SKM-1 treated with dmso at 0.1 percent for 144 hours (cell line): ENCODE data around the gene CNFN.
"Not testable (repeated sequence)": the region's sequence is repeated elsewhere in the genome, so short reads cannot be mapped to it uniquely, and the experiment has no call there.

Experiments used
- DNase-seq: peaks from one replicate; lab custom pipeline; 2025; ENCODE audit not compliant: unreplicated experiment; lab: John Stamatoyannopoulos, UW

CNFN gene

DNA sequence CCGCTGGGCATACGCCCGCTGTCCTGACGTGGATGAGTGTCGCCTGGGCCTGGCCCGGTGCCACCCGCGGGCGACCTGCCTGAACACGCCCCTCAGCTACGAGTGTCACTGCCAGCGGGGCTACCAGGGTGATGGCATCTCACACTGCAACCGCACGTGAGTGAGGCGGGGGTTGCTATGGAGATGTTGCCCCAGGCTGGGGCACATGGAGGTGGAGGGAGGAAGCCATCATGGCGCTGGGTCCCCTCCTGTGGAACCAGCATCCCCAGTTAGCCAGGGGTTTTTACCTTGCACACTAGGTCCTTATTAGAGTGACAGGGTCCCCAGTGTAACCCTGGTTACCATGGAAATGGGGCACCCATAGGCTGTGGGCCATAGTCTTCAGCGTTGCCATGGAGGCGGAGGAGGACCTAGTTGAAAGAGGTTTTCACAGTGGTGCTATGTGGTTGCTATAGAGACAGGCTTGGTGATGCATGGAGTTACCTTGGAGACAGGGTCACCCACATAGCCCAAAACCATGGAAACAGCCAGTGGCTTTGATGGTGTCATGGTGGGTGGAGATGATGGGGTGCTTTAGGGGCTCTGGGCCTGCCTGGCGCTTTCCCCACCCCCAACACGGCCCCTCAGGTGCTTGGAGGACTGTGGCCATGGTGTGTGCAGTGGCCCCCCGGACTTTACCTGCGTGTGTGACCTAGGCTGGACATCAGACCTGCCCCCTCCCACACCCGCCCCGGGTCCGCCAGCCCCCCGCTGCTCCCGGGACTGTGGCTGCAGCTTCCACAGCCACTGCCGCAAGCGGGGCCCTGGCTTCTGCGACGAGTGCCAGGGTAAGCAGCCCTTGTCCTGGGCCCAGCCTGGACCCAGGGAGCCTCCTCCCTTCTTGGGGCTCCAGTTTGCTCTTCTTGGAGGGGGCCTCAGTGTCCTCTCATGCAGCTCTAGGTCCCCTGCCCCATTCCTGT is 37.5 kb downstream of the CNFN start:
- no peak for DNase-seq

DNA sequence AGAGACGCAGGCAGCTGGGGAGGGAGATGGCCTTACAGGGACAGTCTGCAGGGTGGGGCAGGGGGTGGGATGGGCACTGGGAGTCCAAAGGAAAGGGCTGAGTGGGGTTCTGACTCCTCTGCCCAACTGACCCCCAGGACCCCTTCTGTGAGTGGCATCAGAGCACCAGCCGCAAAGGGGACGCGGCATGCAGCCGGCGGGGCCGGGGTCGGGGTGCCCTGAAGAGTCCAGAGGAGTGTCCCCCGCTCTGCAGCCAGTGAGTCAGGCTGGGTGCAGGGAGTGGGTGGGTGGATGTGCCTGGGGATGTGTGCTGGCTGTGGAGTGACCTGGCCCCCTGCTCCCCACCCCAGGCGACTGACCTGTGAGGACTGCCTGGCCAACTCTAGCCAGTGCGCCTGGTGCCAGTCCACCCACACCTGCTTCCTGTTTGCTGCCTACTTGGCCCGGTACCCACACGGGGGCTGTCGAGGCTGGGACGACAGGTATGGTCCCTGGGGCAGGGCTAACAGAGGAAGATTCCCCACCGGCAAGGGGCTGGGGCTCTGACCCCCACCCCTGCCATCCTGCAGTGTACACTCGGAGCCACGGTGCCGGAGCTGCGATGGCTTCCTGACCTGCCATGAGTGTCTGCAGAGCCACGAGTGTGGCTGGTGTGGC is 38.9 kb downstream of the CNFN start:
- DNase-seq: no peak

DNA sequence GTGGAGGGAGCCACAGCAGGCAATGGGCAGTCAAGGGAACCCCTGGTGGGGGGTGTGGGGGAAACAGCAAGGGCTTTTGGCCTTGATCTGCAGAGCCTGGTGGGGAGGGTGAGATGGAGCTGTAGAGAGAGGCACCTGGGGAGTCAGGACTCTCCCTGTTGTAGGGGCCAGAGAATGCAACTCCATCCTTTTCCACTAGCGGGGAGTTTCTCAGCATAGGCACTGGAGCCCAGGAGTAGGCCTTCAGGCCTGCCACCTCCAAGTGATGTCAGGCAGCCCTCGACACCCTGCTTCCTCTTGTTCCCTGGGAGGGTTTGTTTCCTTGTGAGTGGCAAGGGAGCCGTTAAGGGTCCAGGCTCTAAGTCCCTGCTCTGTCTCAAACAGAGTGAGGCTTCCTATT is 39.7 kb downstream of the CNFN start:
- no peak for DNase-seq

DNA sequence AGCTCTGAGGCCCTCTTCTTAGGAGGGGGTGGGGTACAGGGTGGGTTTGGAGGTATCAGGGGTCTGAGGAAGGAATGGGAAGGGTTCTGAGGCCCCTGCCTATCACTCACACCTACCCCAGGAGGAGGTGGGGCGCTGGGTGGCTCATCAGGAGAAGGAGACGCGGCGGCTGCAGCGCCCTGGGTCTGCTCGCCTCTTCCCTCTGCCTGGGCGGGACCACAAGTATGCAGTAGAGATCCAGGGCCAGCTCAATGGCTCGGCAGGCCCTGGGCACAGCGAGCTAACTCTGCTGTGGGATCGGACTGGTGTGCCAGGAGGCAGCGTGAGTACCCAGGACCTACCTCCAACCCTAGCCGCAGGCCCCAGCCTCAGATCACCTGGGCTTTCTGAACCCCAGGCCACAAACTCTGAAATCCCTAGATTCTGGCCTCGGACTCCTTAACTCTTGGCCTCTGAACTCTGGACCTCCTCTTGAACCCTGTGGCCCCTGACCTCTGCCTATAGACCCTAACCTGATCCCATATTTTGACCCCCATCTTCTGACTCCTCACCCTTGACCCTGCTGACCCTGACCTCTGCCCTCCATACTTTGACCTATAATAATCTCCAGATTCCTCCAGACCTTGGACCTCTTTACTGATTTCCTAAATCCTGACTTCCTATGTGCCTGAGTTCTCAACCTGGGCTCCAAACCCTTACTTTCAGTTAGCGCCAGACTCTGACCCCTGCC is 40.6 kb downstream of the CNFN start:
- no peak for DNase-seq

DNA sequence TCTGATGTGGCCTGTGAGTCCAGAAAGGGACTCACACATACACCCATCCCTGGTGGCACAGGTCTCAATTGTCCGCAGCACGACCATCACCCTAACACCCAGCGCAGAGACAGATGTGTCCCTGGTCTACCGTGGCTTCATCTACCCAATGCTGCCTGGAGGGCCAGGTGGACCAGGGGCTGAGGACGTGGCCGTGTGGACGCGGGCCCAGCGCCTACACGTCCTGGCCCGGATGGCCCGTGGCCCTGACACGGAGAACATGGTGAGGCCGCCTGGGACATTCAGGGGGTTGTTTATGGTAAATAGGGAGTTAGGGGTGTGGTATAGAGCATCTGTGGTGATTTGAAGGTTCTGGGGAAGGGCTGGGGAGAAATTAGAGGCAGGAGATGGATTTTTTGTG is 41.9 kb downstream of the CNFN start:
- no peak for DNase-seq

DNA sequence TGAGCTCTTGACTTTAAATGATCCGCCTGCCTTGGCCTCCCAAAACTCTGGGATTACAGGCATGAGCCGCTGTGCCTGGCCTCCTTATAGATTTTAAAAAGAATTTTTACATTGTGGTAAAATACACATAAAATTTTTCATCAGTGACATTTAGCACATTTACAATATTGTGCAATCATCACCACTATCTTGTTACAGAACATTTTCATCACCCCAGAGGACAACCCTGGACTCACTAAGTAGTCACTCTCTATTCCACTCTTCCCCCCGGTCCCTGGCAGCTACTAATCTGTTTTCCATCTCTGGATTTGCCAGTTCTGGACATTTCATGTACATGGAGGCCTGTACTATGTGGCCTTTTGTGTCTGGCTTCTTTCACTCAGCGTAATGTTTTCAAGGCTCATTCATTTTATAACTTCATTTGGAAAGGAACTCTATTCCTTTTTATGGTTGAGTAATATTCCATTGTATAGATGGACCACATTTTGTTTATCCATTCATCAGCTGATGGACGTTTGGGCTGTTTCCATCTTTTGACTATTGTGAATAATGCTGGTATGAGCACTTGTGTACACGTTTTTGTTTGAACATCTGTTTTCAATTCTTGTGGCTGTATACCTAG is 44.8 kb downstream of the CNFN start:
- no peak for DNase-seq

DNA sequence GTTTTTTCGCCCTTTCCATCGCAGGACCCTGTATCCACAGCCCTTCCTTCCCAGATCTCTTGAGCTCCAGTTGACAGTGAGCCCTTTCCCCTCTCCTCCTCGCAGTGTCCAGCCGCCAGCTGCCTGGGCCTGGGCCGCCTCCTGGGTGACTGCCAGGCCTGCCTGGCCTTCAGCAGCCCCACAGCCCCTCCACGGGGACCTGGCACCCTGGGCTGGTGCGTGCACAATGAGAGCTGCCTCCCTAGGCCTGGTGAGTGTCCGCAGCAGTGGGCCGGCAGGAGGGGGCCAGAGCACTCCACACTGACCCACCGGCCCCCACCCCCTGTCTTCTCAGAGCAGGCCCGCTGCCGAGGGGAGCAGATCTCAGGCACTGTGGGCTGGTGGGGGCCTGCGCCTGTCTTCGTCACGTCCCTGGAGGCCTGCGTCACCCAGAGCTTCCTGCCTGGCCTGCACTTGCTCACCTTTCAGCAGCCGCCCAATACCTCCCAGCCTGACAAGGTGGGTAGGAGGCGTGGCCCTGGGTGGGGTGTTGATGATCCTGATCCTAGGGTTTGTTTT is 45.7 kb downstream of the CNFN start:
- DNase-seq: no peak

DNA sequence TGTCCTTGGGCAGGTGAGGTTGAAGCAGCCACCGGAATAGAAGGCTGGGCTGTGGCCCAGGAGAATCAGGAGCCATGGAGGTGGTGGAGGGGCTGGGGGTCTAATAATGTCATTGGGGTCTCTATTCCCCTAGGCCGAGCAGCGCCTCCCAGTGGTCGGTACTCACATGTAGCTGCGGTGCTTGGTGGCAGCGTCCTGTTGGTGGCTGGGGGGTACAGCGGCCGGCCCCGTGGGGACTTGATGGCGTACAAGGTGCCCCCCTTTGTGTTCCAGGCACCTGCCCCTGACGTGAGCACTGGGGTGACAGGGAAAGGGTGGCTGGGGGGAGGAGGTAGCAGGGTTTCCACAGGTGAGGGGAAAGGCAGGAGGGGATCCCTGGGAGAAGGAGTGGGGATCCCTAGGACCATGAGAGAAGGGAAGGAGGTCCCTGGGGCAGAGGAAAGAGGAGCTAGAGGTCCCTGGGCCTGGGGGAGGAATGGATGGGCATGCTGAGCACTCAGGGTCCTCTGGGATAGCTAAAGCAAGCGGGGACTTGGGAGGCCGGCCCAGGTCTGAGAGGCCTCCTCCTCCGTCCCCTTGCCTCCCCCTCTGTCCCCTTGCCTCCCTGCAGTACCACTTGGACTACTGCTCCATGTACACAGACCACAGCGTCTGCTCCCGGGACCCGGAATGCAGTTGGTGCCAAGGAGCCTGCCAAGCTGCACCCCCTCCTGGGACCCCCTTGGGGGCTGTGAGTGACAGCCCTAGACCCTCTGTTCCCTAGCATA is 46.6 kb downstream of the CNFN start:
- DNase-seq: no peak

DNA sequence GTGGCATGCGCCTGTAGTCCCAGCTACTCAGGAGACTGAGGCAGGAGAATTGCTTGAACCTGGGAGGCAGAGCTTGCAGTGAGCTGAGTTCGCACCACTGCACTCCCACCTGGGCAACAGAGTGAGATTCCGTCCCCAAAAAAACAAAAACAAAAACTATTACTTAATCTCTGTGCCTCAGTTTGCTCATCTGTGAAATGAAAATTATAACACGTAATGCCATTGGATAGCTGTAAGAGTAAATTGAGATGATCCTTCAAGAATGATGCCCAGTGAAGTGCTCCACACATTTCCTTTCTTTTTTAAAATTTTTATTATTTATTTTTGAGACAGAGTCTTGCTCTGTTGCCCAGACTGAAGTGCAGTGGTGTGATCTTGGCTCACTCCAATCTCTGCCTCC is 50.2 kb downstream of the CNFN start:
- DNase-seq: not testable (repeated sequence)

DNA sequence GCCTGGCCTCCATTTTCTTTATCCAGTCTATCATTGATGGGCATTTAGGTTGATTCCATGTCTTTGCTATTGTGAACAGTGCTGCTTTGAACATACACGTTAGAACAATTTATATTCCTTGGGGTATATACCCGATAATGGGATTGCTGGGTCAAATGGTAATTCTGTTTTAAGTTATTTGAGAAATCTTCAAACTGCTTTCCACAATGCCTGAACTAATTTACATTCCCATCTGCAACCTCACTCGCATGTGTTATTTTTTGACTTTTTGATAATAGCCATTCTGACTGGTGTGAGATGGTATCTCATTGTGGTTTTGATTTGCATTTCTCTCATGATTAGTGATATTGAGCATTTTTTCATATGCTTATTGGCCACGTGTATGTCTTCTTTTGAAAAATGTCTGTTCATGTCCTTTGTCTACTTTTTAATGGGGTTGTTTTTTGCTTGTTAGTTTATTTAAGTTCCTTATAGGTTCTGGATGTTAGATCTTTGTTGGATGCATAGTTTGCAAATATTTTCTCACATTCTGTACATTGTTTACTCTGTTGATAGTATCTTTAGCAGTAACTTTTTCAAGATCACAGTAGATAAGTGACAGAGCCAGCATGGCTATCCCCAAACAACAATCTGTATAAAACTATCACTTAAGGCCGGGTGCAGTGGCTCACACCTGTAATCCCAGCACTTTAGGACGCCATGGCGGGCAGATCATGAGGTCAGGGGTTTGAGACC is 50.8 kb downstream of the CNFN start:
- not testable (repeated sequence) for DNase-seq
